Left hindlimb (tissue), 1 donor: ENCODE measurements around the gene SACS.
"Not testable (repeated sequence)": the region's sequence is repeated elsewhere in the genome, so short reads cannot be mapped to it uniquely, and the experiment has no call there.

Experiments
- DNase-seq: peaks from one replicate; pipeline ENCODE4 v3.0.0-alpha.2; 2018

Gene SACS

DNA sequence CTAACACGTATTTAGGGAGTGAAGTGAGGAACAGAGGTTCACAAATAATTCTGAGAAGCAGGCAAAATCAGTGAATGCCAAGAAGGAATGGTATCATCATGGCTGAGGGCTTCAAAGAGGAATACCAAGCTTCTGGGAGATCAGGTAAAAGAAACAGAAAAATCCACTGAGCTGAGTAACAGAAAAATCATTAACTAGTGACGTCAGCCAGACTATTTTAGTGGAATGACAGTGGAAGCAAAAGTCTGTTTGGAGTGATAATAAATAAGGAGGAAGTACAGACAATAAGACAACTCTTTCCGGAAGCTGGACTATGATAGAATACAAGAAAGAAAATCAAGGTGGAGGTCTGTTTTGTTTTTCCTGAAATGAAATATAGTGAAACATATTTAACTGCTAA, 83.5 kb downstream of the SACS start:
- no peak for DNase-seq

DNA sequence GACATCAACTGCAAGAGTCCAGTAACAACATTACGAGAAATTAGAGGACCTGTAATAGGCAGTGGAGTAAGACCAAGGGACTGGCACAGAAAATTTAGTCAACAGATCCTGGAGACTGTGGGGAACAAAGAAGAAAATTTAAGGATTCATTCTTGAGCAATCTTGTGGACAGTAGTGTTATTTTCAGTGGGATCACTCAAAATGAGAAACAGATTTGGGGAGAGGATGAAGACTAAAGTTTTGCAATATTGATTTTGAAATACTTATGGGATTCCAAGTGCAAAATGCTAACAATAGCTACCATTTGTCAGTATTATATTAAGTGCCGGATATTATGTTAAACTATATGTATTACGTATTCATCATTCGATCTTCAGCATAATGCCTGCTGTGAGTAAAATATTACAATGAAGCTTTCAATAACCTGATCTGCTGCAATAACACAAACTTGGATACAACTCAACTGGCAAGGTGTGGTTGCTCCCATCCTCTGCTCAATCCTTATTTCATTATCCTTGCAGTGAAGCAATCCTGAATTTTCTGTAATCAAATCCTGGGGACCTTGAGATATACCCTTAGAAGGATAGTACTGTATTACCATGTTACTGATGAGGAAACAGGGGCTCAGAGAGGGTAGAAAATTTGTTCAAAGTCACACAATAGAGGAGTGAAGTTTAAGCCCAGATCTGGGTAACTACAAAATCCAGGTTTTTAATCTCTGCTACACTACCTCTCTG, 84.2 kb downstream of the SACS start:
- DNase-seq: no peak

DNA sequence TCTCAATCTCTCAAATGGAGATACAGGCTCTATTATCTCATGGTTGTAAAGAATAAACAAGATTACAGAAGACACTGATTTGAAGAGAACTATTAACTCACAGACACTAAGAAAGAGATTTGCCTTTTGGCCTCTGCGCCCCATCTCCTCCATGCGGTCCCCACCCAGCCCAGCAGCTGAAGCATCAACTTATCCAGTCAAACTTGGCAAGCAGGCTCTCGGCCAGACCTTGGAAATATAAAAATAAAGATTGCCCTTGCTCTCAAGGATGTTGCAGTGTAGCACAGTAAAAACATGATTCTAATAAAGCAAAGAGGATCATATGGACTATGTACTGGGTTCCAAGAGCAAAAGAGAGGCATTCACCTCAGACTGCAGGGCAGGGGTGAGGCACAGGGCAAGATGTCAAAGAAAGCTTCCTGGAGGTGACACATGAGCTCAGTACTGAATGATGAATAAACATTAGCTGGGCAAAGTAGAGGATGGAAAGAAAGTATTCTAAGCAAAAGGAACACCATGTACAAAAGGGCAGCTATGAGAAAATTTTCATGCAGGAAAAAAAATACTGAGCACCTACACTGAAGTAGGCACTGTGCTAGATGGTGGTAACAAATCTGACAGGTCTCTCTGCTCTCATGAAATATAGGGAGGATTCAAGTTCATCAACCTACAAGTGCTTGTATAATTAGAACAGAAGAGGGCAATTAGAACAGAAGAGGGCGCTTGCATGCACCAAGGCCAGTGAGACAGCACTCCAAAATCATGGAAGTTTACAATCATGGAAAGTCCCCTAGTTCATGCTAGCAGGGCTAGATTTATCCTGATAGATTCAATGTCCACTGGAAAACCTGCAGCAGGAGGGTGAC, 85.0 kb downstream of the SACS start:
- DNase-seq: no peak

- no peak for DNase-seq
Measured at GRCh38 chr13:23347601-23348000, 85.9 kb downstream of the SACS start.

DNA sequence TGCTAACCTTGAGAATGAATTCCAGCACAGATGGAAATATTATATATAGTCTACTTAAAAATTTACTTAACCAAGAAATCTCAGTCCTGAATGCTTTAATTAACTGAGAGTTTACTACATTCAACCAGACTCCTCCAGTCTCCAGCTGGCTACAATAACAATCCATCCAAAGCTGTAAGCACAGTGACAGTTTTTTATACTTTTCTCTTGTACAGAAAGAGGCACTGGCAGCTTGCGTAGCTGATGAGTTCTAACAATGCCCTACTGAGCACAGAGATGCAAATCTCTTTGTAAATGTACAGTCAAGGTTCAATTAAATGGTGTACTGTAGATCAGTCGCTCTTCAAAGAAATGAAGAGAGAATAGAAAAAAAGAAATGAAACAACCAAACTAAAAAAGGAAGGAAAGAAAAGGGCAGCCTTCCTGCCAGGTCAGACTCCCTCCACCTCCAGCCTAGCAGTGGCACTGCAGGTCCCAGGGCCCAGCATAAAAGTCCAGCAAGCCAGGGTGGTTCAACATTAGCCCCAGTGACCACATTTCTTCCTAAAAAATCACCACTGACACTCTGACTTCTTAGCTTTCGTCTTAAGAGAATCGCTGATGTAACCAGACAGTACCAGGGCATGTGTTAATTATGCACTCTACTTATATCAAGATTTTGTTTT, 88.4 kb downstream of the SACS start:
- DNase-seq: no peak

- no peak for DNase-seq
Measured at GRCh38 chr13:23339225-23339624, 94.3 kb downstream of the SACS start.

DNA sequence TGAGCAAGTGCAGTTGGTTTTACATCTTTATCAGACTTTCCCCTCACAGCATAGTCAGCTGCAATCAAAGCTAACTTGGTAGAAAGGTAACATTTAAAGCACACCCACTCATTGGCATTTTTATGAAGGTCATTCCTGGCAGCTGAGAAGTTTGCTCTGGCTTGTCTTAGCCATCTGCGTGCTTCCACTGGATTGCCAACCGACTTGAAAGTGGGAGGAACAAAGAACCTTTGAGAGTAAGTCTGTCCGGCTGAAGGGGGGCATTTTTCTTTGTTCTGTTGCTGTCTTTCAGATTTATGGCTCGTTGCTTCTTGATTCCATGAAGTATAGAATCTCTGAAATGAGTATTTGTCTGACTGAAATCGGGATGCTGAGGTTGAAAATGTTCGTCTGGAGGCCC, 103.1 kb downstream of the SACS start:
- DNase-seq: no peak

GRCh38 chr13:23325191-23325590, 108.3 kb downstream of the SACS start:
- DNase-seq: no peak

DNA sequence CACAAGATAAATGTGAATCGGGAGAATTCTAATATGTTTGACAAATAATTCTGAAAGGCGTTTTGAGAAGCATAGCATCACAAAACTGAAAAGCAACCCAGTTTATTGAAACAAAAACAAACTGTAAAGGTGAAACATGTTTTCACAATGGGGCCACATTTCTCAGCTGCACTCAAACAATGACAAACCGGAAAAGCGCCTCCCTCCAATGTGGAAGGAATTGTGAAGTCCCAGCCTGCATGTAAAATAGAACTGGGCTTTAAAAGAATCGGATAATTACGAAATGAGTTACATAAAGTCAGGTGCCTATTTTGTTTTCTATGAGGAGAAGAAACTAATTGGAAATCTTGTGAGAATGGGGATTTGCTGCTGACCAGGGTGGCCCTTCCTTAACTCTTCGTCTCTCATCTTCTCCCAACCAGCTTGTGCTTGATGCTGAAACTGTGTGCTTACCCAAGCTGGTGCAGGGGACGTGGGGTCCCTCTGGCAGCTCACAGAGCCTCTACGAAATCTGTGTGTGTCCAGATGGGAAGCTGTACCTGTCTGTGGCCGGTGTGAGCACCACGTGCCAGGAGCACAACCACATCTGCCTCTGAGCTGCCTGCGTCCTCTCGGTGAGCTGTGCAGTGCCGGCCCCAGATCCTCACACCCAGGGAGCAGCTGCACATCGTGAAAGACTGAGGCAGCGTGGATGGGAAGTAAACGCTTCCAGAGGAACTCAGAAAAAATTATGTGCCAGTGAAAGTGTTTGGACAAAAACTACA, 109.4 kb downstream of the SACS start:
- DNase-seq: no peak

DNA sequence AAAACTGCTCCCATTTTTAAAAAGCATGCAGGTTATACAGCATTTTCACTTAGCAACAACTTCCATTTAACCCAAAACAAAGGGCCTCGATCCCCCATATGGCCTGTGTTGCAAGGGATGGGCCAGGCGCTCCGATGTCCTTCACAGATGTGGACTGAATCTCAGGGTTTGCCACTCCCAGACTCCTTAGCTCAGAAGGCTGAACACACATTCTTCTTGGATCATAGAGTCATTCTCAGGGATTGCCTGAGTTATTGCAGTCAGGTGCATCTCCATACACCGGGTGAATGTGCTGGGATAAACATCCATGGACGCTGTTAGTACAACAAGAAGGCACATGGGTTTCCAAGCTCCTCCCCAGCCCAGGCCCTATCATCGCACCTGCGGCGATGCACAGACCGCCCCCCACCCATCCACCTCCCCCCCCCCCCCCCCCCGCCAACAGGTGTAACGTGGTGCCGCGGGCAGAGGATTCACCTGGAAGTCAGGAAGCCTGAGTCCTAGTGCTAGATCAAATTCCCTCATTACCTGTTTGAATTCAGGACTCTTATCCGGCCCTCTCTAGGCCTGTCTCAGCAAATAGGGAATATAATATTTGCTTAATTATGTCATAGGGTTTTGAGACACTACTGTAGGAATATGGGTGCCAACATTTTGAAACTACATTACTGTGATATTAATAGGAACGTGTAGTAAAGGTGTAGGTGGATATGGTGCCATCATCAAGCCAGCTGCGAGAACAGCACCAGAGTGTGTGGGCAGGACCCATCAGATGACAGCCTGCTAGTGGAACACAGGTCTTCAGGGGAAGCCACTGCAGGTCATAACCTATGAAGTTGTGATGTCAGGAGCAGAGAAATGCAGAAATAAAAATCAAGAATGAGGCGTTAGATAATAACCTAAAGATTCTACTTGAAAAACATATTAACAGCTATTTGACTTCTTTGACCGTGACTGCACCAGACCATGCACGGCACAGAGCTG, 110.9 kb downstream of the SACS start:
- DNase-seq: no peak

DNA sequence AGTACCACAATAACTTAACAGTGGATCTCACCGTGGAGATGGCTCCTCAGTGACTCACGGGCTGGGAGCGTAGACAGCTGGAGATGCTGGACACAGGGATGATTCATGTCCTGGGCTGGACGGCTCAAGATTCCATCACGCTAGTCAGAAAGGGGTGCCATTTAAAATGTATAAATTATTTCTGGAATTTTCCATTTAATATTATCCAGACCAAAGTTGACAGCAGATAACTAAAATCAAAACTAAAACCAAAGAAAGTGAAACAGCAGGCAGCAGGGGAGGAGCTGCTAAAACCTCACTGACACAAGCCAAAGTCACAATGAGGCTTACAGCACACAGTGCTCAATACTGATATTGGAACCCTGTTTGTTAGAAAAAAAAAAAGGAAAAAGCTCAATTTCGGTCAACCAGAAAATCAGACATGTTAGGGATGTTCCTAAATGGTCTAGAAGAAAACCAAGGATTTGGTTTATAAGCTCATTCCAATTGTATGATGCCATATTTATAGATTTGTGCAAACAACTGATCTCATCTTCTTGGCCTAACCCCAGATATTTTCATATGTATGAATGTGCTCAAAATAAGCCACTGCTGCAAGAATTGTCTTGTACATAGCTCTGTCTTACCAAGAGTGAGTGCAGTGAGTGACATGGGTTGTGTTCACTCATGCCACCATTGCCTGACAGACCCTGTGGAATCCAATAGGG, 111.8 kb downstream of the SACS start:
- peak; percentile 46 for DNase-seq

DNA sequence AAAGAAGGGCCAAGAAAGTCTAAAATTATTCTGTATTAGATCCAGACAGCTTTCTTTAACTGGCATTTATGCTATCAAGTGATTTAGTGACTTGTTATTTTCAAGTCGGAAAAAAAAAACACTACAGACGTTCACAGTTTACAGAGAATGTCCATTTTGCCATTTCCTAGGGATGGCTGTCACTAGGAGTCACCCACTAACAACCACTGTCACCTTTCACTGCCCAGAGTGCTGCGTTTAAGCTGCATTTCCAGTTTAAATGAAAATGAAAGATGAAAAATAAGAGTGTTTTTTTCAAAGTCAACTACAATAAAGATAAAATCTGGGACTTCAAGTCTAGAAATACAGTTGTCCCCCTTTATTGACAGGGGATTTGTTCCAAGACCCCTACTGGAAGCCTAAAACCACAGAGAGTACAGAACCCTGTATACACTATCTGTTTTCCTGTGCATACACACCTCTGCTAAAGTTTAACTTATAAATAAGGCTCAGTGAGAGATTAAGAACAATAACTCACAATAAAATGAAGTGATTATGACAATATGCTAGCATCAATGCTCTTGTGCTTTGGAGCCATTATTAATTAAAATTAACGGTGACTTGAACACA, 112.5 kb downstream of the SACS start:
- DNase-seq: no peak

GRCh38 chr13:23319883-23320224, 113.6 kb downstream of the SACS start:
- DNase-seq: no peak

DNA sequence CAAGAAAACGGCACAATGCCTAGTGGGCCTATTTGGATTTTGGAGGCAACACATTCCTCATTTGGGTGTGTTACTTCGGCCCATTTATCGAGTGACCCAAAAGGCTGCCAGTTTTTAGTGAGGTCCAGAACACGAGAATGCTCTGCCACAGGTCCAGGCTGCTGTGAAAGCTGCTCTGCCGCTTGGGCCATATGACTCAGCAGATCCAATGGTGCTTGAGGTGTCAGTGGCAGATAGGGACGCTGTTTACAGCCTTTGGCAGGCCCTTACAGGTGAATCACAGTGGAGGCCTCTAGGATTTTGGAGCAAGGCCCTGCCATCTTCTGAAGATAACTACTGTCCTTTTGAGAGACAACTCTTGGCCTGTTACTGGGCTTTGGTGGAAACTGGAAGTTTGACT, 118.7 kb downstream of the SACS start:
- not testable (repeated sequence) for DNase-seq

- DNase-seq: no peak
Measured at GRCh38 chr13:23292586-23292985, 140.9 kb downstream of the SACS start.

GRCh38 chr13:23289917-23290357, 143.6 kb downstream of the SACS start:
- DNase-seq: no peak

GRCh38 chr13:23288995-23289394, 144.5 kb downstream of the SACS start:
- DNase-seq: no peak

DNA sequence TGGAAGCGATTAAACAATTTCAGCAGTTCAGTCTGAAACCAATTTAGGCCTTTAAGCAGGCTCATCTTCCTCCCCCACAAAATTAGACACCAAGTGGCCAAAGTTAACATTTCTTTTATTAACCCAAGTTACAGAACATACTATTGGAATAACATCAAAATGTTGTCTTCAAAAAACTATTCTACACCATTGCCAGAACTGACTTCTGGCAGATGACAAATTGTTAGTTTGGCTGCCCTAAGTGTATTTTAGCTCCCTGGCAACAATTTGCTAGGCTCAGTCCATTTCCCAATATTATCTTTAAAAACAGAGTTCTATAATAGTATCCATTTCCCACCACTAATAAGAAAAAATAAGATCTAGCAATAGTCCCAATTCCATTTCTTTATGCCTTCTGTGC, 144.9 kb downstream of the SACS start:
- DNase-seq: no peak

GRCh38 chr13:23279321-23279720, 154.2 kb downstream of the SACS start:
- DNase-seq: no peak
